Neural cell (in vitro differentiated cells): ENCODE results near the gene TSLP.

ENCODE experiments used
- EP300 ChIP-seq: fragments of 450-650 bp; conservative IDR thresholded peaks from 2 replicates; pipeline ENCODE4 v1.6.1; 2014; ENCODE audit warnings: antibody characterized with exemption, mild to moderate bottlenecking, moderate library complexity; ENCODE audit not compliant: poor library complexity, severe bottlenecking
- RAD21 ChIP-seq: fragments of 450-650 bp; conservative IDR thresholded peaks from 2 replicates; pipeline ENCODE4 v1.6.1; 2014; ENCODE audit warnings: antibody characterized with exemption, mild to moderate bottlenecking, moderate library complexity
- TF ChIP-seq, protein P1 (sequence below): fragments of 450-650 bp; IDR thresholded peaks from 2 replicates; pipeline ENCODE4 v1.5.1; 2014; ENCODE audit warnings: antibody characterized with exemption, mild to moderate bottlenecking, moderate library complexity; ENCODE audit not compliant: poor library complexity, severe bottlenecking

DNA sequence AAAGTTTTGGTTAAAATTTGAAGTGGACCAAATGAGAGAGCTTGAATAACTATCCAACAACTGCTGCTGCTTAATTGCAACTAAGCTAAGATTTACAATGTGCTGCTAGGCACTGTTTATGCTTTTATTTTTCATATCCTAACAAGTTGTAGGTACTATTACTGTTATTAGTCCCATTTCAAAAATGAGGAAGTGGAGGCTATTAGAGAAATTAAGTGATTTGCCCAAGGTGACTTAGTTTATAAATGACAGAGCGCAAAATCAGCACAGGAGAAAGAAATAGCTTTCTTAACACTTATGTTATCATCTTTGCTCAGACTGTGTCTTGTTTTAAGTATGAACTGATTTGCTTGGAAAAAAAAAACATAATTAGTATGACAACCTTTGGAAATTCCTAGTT is 43.7 kb downstream of the TSLP start:
- TF ChIP-seq, protein P1, sequence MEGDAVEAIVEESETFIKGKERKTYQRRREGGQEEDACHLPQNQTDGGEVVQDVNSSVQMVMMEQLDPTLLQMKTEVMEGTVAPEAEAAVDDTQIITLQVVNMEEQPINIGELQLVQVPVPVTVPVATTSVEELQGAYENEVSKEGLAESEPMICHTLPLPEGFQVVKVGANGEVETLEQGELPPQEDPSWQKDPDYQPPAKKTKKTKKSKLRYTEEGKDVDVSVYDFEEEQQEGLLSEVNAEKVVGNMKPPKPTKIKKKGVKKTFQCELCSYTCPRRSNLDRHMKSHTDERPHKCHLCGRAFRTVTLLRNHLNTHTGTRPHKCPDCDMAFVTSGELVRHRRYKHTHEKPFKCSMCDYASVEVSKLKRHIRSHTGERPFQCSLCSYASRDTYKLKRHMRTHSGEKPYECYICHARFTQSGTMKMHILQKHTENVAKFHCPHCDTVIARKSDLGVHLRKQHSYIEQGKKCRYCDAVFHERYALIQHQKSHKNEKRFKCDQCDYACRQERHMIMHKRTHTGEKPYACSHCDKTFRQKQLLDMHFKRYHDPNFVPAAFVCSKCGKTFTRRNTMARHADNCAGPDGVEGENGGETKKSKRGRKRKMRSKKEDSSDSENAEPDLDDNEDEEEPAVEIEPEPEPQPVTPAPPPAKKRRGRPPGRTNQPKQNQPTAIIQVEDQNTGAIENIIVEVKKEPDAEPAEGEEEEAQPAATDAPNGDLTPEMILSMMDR = no peak
- TF ChIP-seq EP300 = no peak
- TF ChIP-seq RAD21 = no peak
